HEK293T (cell line): ENCODE data around the gene POLR1E.
"Not testable (repeated sequence)": the region's sequence is repeated elsewhere in the genome, so short reads cannot be mapped to it uniquely, and the experiment has no call there.

Experiments used
- CTCF ChIA-PET: fragments of 350-600 bp; formaldehyde crosslinking; extraction: SDS; loops from one replicate; lab custom pipeline; 2021; ENCODE audit warnings: antibody characterized with exemption, inconsistent platforms; lab: Yijun Ruan, JAX
- POLR2A ChIA-PET: fragments of 350-600 bp; formaldehyde crosslinking; extraction: SDS; loops from one replicate; lab custom pipeline; 2020; ENCODE audit warnings: antibody characterized with exemption, inconsistent platforms; lab: Yijun Ruan, JAX
- DNase-seq: peaks from one replicate; pipeline ENCODE4 v3.0.0; 2012; ENCODE audit warnings: mixed read lengths; ENCODE audit errors: extremely low spot score
- ARNT ChIP-seq: fragments of 450-650 bp; IDR thresholded peaks from 2 replicates; pipeline ENCODE4 v1.6.1; 2017; ENCODE audit warnings: mild to moderate bottlenecking
- BHLHE40 ChIP-seq: fragments of 450-650 bp; IDR thresholded peaks from 2 replicates; pipeline ENCODE4 v1.6.1; 2016; ENCODE audit warnings: mild to moderate bottlenecking, moderate library complexity, borderline replicate concordance
- CTBP1 ChIP-seq: fragments of 450-650 bp; IDR thresholded peaks from 2 replicates; pipeline ENCODE4 v1.6.1; 2016; ENCODE audit warnings: borderline replicate concordance
- ELF4 ChIP-seq: fragments of 450-650 bp; IDR thresholded peaks from 2 replicates; pipeline ENCODE4 v1.6.1; 2017; ENCODE audit warnings: antibody characterized with exemption
- FOXA1 ChIP-seq: fragments of 450-650 bp; IDR thresholded peaks from 2 replicates; pipeline ENCODE4 v1.6.1; 2016; ENCODE audit warnings: mild to moderate bottlenecking
- FOXK2 ChIP-seq: fragments of 450-650 bp; IDR thresholded peaks from 2 replicates; pipeline ENCODE4 v1.6.1; 2016; ENCODE audit warnings: mild to moderate bottlenecking
- FOXM1 ChIP-seq: fragments of 450-650 bp; IDR thresholded peaks from 2 replicates; pipeline ENCODE4 v1.6.1; 2017; ENCODE audit warnings: mild to moderate bottlenecking, borderline replicate concordance
- HDGF ChIP-seq: fragments of 450-650 bp; IDR thresholded peaks from 2 replicates; pipeline ENCODE4 v1.6.1; 2017; ENCODE audit warnings: antibody characterized with exemption, borderline replicate concordance
- L3MBTL2 ChIP-seq: fragments of 450-650 bp; conservative IDR thresholded peaks from 2 replicates; pipeline ENCODE4 v1.6.1; 2016; ENCODE audit warnings: mild to moderate bottlenecking
- LEF1 ChIP-seq: fragments of 450-650 bp; IDR thresholded peaks from 2 replicates; pipeline ENCODE4 v1.6.1; 2017; ENCODE audit warnings: mild to moderate bottlenecking, borderline replicate concordance
- NFRKB ChIP-seq: fragments of 450-650 bp; IDR thresholded peaks from 2 replicates; pipeline ENCODE4 v1.6.1; 2016; ENCODE audit warnings: mild to moderate bottlenecking, moderate library complexity
- PKNOX1 ChIP-seq: fragments of 450-650 bp; IDR thresholded peaks from 2 replicates; pipeline ENCODE4 v1.6.1; 2016
- SP1 ChIP-seq: fragments of 450-650 bp; IDR thresholded peaks from 2 replicates; pipeline ENCODE4 v1.6.1; 2017
- SUZ12 ChIP-seq: fragments of 450-650 bp; IDR thresholded peaks from 2 replicates; pipeline ENCODE4 v1.6.1; 2016; ENCODE audit warnings: mild to moderate bottlenecking
- TARDBP ChIP-seq: fragments of 450-650 bp; IDR thresholded peaks from 2 replicates; pipeline ENCODE4 v1.6.1; 2016
- ZNF384 ChIP-seq: fragments of 450-650 bp; IDR thresholded peaks from 2 replicates; pipeline ENCODE4 v1.6.1; 2016

POLR1E gene

GRCh38 chr9:37507566-37508134 is 21.9 kb downstream of the POLR1E start:
- ChIA-PET POLR2A (interaction anchor here (1.1 kb wide), 1 partner anchor 84 kb away, joined by 3 read pairs; no protein-coding TSS in a partner anchor), CTCF (no interaction called here)
- no peak for DNase-seq
- no peak for TF ChIP-seq PKNOX1
- TF ChIP-seq L3MBTL2: no peak
- TF ChIP-seq SP1: no peak
- TF ChIP-seq NFRKB: no peak
- no peak for TF ChIP-seq SUZ12
- no peak for TF ChIP-seq ELF4
- TF ChIP-seq FOXM1: no peak

GRCh38 chr9:37508135-37508833 is 22.5 kb downstream of the POLR1E start:
- TF ChIP-seq FOXA1: no peak
- no peak for TF ChIP-seq ELF4
- no peak for TF ChIP-seq L3MBTL2
- TF ChIP-seq FOXM1: no peak
- no peak for TF ChIP-seq TARDBP
- TF ChIP-seq LEF1: no peak
- no peak for DNase-seq
- ChIA-PET POLR2A (interaction anchor here (1.1 kb wide), 2 partner anchors 22 to 84 kb away, joined by 3 read pairs; no protein-coding TSS in a partner anchor), CTCF (no interaction called here)

- no peak for DNase-seq
- TF ChIP-seq CTBP1: no peak
- no peak for TF ChIP-seq ZNF384
- TF ChIP-seq LEF1: no peak
- no peak for TF ChIP-seq SP1
- TF ChIP-seq FOXM1: no peak
- TF ChIP-seq FOXA1: no peak
- TF ChIP-seq BHLHE40: no peak
- TF ChIP-seq SUZ12: no peak
- TF ChIP-seq ELF4: no peak
- TF ChIP-seq NFRKB: no peak
- no peak for TF ChIP-seq FOXK2
- ChIA-PET CTCF (interaction anchor here (0.7 kb wide), 1 partner anchor 13 kb away, joined by 3 read pairs; no protein-coding TSS in a partner anchor), POLR2A (interaction anchor here (1.1 kb wide), 1 partner anchor 22 kb away, joined by 3 read pairs; no protein-coding TSS in a partner anchor)
Observed at GRCh38 chr9:37508834-37509206, 23.1 kb downstream of the POLR1E start.

DNA sequence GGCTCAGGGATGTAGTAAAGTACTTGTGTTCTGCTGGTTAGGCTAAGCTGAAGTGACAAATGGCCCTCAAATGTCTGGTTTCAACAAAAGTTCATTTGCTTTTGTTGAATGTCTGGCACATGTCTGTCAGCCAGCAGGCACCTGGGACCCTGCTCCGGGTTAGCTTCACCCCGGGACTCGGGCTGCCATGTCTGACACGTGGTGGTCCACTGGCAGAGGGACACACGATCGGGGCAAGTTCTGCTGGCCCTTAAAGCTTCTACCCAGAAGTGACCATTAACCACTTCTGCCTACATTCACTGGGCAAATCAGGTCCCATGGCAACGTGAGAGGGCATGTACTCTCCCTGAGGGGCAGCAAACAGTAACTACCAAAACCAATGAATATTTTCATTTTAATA is 23.8 kb downstream of the POLR1E start:
- CTCF ChIA-PET: interaction anchor here (0.7 kb wide), 1 partner anchor 14 kb away, joined by 3 read pairs; no protein-coding TSS in a partner anchor
- POLR2A ChIA-PET: interaction anchor here (1.1 kb wide), 1 partner anchor 23 kb away, joined by 3 read pairs; no protein-coding TSS in a partner anchor
- TF ChIP-seq HDGF (no peak), TARDBP (no peak), PKNOX1 (no peak), ZNF384 (no peak), FOXA1 (no peak), CTBP1 (no peak), SUZ12 (no peak), FOXK2 (no peak), ARNT (no peak), FOXM1 (no peak), ELF4 (no peak), SP1 (no peak), LEF1 (no peak), L3MBTL2 (no peak), BHLHE40 (no peak), NFRKB (no peak)
- no peak for DNase-seq

- POLR2A ChIA-PET, CTCF ChIA-PET: not testable (repeated sequence)
Observed at GRCh38 chr9:37510053-37510452, 24.3 kb downstream of the POLR1E start.

GRCh38 chr9:37511016-37512010 is 25.6 kb downstream of the POLR1E start:
- ChIA-PET CTCF (no interaction called here), POLR2A (no interaction called here)
- DNase-seq: peak; percentile 70
- TF ChIP-seq TARDBP (no peak), FOXM1 (no peak), CTBP1 (no peak), HDGF (no peak), ARNT (no peak), NFRKB (no peak), FOXK2 (no peak), L3MBTL2 (no peak)

More at GRCh38 chr9:37510053-37510452, 24.3 kb downstream of the POLR1E start:
- DNase-seq: not testable (repeated sequence)
